ENCODE results near the gene UBE4B.

The UBE4B gene

GRCh38 chr1:10170239-10170574, 137.4 kb downstream of the UBE4B start:
- H3K27me3 ChIP-seq (replicated peaks), result no peaks in the 10 kb centered on the region
- no peak overlapping the region for H3K27ac ChIP-seq
- no peak for DNase-seq
- H3K4me3 ChIP-seq (ENCODE audit: low read depth, low read length), result no peak overlapping the region
- H3K36me3 ChIP-seq (replicated peaks), result peaks cover 41% of the 10 kb centered on the region
- in situ Hi-C loops (cut with HindIII; ENCODE audit: low pct_ligation_motif_present, low sequenced_read_pairs), result no loop called here
- no peak for TF ChIP-seq CTCF (IDR thresholded peaks at IDR 0.05; ENCODE audit: low read depth, low read length, missing control alignments)

DNA sequence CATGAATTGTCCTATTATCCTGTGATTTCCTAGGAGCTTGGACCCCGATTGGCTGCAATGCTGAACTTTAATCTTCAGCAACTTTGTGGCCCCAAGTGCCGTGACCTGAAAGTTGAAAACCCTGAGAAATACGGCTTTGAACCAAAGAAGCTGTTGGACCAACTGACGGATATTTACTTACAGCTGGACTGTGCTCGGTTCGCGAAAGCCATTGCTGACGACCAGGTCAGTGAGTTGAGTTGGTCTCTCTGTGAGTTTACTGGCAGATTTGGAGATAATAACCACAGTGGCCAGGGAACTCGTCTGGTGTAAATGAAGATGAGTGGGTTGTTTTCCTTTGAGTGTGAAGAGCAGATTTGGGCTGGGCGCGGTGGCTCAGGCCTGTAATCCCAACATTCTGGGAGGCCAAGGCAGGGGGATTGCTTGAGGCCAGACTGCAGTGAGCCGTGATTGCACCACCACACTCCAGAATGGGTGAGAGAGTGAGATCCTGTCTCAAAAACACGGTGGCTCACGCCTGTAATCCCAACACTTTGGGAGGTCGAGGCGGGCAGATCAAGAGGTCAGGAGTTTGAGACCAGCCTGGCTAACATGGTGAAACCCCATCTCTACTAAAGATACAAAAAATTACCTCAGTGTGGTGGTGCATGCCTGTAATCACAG, 138.5 kb downstream of the UBE4B start:
- Histone ChIP-seq H3K27ac (no peak overlapping the region), H3K36me3 (replicated peaks) (peaks cover 37% of the 10 kb centered on the region), H3K27me3 (replicated peaks) (no peaks in the 10 kb centered on the region), H3K4me3 (ENCODE audit: low read depth, low read length) (no peak overlapping the region)
- in situ Hi-C loops (cut with HindIII; ENCODE audit: low pct_ligation_motif_present, low sequenced_read_pairs), result no loop called here
- no peak for TF ChIP-seq CTCF (IDR thresholded peaks at IDR 0.05; ENCODE audit: low read depth, low read length, missing control alignments)
- DNase-seq, result no peak

- no peak for TF ChIP-seq CTCF (IDR thresholded peaks at IDR 0.05; ENCODE audit: low read depth, low read length, missing control alignments)
- no peak overlapping the region for H3K4me3 ChIP-seq (ENCODE audit: low read depth, low read length)
- no peak for DNase-seq
- in situ Hi-C loops (cut with HindIII; ENCODE audit: low pct_ligation_motif_present, low sequenced_read_pairs), result no loop called here
- H3K36me3 ChIP-seq (replicated peaks), result peaks cover 33% of the 10 kb centered on the region
- H3K27me3 ChIP-seq (replicated peaks), result no peaks in the 10 kb centered on the region
- H3K27ac ChIP-seq, result no peak overlapping the region
Measured at GRCh38 chr1:10171995-10172669, 139.4 kb downstream of the UBE4B start.

GRCh38 chr1:10173582-10173981, 140.8 kb downstream of the UBE4B start:
- Histone ChIP-seq H3K36me3 (replicated peaks) (peaks cover 24% of the 10 kb centered on the region), H3K4me3 (ENCODE audit: low read depth, low read length) (no peak overlapping the region), H3K27ac (no peak overlapping the region), H3K27me3 (replicated peaks) (no peaks in the 10 kb centered on the region)
- DNase-seq, result no peak
- no peak for TF ChIP-seq CTCF (IDR thresholded peaks at IDR 0.05; ENCODE audit: low read depth, low read length, missing control alignments)
- in situ Hi-C loops (cut with HindIII; ENCODE audit: low pct_ligation_motif_present, low sequenced_read_pairs), result no loop called here

- peaks cover 7% of the 10 kb centered on the region for H3K36me3 ChIP-seq (replicated peaks)
- no peaks in the 10 kb centered on the region for H3K27me3 ChIP-seq (replicated peaks)
- H3K27ac ChIP-seq, result no peak overlapping the region
- DNase-seq, result no peak
- H3K4me3 ChIP-seq (ENCODE audit: low read depth, low read length), result no peak overlapping the region
- in situ Hi-C loops (cut with HindIII; ENCODE audit: low pct_ligation_motif_present, low sequenced_read_pairs), result no loop called here
- no peak for TF ChIP-seq CTCF (IDR thresholded peaks at IDR 0.05; ENCODE audit: low read depth, low read length, missing control alignments)
Measured at GRCh38 chr1:10177876-10178275, 145.1 kb downstream of the UBE4B start.
